HG03575 (cell line): ENCODE results near the gene CMTM8.

Experiments
- ATAC-seq: cut with Tn5 transposase; IDR thresholded peaks from one replicate; pipeline ENCODE4 v1.9.1; 2021; ENCODE audit not compliant: unreplicated experiment, insufficient number of reproducible peaks, low FRiP score; ENCODE audit errors: extremely low read depth

The CMTM8 gene

GRCh38 chr3:32414522-32415202, 176.2 kb downstream of the CMTM8 start:
- no peak for ATAC-seq

DNA sequence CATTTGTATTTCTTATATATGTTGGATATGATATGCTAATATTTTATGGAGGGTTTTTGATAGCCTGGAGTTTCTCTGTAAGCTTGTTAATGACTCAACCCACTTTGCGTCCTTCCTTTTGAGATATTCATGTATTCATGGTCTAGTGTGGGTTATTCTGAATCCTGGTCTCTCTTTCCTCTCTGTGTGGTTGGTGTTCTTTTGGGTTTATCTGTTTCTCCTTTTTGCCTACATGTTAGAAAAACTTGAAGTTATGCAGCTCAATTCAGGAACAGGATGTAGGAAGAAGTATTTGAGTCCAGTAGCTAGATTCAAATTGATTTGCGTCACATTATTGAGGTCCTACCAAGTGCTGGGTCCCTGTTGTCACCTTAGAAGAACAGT, 181.3 kb downstream of the CMTM8 start:
- no peak for ATAC-seq
